ENCODE data around the gene HBP1. TPM values are rescaled to one million over a fixed set of nuclear protein-coding genes. Genes with fewer than 3 reads are reported as not detected.

HBP1 gene
- total and polyA plus RNA-seq, 2 of the 8 experiments (the other 6 are each of a cell fraction or from before 2014, with no cell fraction given): 28.9 to 29.2 TPM

GRCh38 chr7:107248551-107249316 lies 79.9 kb downstream of the HBP1 start (continued):
- TF ChIP-seq SP1 (IDR thresholded peaks at IDR 0.05; ENCODE audit: low read depth, low read length) (no peak), SRF (IDR thresholded peaks at IDR 0.05; ENCODE audit: low read depth, low read length) (no peak), GTF2F1 (IDR thresholded peaks at IDR 0.05; ENCODE audit: borderline replicate concordance, low read depth, low read length) (no peak), ASH2L (IDR thresholded peaks at IDR 0.05; ENCODE audit: low read length) (no peak), CHD7 (IDR thresholded peaks at IDR 0.05; ENCODE audit: insufficient replicate concordance, low read length) (no peak), CTBP2 (IDR thresholded peaks at IDR 0.05; ENCODE audit: borderline replicate concordance, insufficient read depth, insufficient read length, low read length) (no peak), KDM1A (IDR thresholded peaks at IDR 0.05; ENCODE audit: borderline replicate concordance, low read length) (no peak), EP300 (IDR thresholded peaks at IDR 0.05; ENCODE audit: borderline replicate concordance in 1 of 2, low read depth in 2 of 2, low read length in 2 of 2) (no peak)
- TF ChIP-seq, protein P1, sequence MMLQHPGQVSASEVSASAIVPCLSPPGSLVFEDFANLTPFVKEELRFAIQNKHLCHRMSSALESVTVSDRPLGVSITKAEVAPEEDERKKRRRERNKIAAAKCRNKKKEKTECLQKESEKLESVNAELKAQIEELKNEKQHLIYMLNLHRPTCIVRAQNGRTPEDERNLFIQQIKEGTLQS (IDR thresholded peaks at IDR 0.05; ENCODE audit: insufficient read depth, low read depth, low read length): no peak

Measured in H1 (cell line).